Astrocyte (in vitro differentiated cells and primary cell): ENCODE results near the gene CELF1.

Experiments
- CTCF ChIP-seq: IDR thresholded peaks from 2 replicates; pipeline ENCODE4 v1.5.1; 2011; ENCODE audit warnings: low read depth, mild to moderate bottlenecking, inconsistent platforms, low read length, moderate library complexity; ENCODE audit not compliant: insufficient read depth
- EZH2 ChIP-seq: IDR thresholded peaks from 2 replicates; pipeline ENCODE4 v1.6.1; 2012; ENCODE audit warnings: mild to moderate bottlenecking, low read length, inconsistent platforms; ENCODE audit not compliant: insufficient read depth

DNA sequence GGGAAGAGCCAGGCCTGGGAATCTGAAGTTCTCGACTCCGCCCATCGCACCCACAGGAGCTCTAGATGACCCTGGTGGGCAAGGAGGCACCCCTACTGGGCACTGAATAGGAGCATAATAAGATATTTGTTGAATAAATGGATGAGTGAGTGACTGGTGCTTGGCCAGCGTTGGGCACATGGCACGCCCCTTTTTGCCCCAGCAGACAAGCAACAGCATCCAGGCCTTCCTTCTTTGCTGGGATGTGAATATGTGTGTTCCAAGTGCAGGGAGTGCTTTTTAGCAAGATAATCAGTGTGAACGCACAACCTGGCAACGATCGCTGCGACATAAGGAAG is 443 bp upstream of the CELF1 start:
- TF ChIP-seq EZH2 = no peak
- TF ChIP-seq CTCF = no peak
